ENCODE data around the gene MGAT4A.

MGAT4A gene

DNA sequence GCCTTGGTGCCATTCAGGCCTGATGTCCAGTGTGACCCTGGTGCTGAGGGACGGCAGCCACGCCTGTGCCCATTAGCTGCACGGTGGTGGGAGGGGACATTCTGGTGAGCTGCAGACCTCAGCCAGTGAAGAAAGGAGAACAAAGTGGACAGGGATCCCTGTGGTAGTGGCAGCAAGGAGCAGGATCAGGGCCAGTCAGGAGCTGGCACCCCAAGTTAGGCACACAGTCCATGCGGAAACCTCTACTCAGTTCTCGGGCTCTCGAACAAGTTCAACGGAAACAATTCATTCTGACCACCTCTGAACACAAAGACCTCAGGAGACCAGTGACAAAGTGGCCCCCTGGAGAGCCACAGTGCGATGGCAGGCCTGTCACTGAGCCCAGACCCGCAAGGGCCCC is 152.7 kb downstream of the MGAT4A start:
- TF ChIP-seq TEAD4 (IDR thresholded peaks at IDR 0.05) (no peak), EP300 (IDR thresholded peaks at IDR 0.05; ENCODE audit: borderline replicate concordance) (no peak), YY1 (IDR thresholded peaks at IDR 0.05; ENCODE audit: low read depth) (no peak), ZBTB7A (IDR thresholded peaks at IDR 0.05; ENCODE audit: low read depth) (no peak), MAX (IDR thresholded peaks at IDR 0.05) (no peak), CEBPB (IDR thresholded peaks at IDR 0.05) (no peak)

- TF ChIP-seq EP300 (IDR thresholded peaks at IDR 0.05; ENCODE audit: borderline replicate concordance) (no peak), USF1 (IDR thresholded peaks at IDR 0.05) (no peak), TEAD4 (IDR thresholded peaks at IDR 0.05) (no peak), CEBPB (IDR thresholded peaks at IDR 0.05) (no peak), ZBTB7A (IDR thresholded peaks at IDR 0.05; ENCODE audit: low read depth) (no peak), MAX (IDR thresholded peaks at IDR 0.05) (no peak)
Measured at GRCh38 chr2:98577313-98577712, 153.6 kb downstream of the MGAT4A start.

- TF ChIP-seq EP300 (IDR thresholded peaks at IDR 0.05; ENCODE audit: borderline replicate concordance) = no peak
- no peak for TF ChIP-seq RAD21 (IDR thresholded peaks at IDR 0.05; ENCODE audit: low read depth)
- TF ChIP-seq EGR1 (IDR thresholded peaks at IDR 0.05) = no peak
- no peak for TF ChIP-seq CEBPB (IDR thresholded peaks at IDR 0.05)
- no peak for TF ChIP-seq TCF12 (IDR thresholded peaks at IDR 0.05; ENCODE audit: low read depth)
- TF ChIP-seq, protein P1, sequence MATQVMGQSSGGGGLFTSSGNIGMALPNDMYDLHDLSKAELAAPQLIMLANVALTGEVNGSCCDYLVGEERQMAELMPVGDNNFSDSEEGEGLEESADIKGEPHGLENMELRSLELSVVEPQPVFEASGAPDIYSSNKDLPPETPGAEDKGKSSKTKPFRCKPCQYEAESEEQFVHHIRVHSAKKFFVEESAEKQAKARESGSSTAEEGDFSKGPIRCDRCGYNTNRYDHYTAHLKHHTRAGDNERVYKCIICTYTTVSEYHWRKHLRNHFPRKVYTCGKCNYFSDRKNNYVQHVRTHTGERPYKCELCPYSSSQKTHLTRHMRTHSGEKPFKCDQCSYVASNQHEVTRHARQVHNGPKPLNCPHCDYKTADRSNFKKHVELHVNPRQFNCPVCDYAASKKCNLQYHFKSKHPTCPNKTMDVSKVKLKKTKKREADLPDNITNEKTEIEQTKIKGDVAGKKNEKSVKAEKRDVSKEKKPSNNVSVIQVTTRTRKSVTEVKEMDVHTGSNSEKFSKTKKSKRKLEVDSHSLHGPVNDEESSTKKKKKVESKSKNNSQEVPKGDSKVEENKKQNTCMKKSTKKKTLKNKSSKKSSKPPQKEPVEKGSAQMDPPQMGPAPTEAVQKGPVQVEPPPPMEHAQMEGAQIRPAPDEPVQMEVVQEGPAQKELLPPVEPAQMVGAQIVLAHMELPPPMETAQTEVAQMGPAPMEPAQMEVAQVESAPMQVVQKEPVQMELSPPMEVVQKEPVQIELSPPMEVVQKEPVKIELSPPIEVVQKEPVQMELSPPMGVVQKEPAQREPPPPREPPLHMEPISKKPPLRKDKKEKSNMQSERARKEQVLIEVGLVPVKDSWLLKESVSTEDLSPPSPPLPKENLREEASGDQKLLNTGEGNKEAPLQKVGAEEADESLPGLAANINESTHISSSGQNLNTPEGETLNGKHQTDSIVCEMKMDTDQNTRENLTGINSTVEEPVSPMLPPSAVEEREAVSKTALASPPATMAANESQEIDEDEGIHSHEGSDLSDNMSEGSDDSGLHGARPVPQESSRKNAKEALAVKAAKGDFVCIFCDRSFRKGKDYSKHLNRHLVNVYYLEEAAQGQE (IDR thresholded peaks at IDR 0.05; ENCODE audit: low read depth) = no peak
- TF ChIP-seq FOXM1 (IDR thresholded peaks at IDR 0.05; ENCODE audit: borderline replicate concordance, low read depth) = no peak
- no peak for TF ChIP-seq USF1 (IDR thresholded peaks at IDR 0.05)
- no peak for TF ChIP-seq MAX (IDR thresholded peaks at IDR 0.05)
- TF ChIP-seq CREB1 (IDR thresholded peaks at IDR 0.05; ENCODE audit: low read depth) = no peak
- TF ChIP-seq NFIC (IDR thresholded peaks at IDR 0.05) = no peak
- TF ChIP-seq TEAD4 (IDR thresholded peaks at IDR 0.05) = no peak
- no peak for TF ChIP-seq TAF1 (IDR thresholded peaks at IDR 0.05; ENCODE audit: low read depth)
- no peak for TF ChIP-seq ZBTB7A (IDR thresholded peaks at IDR 0.05; ENCODE audit: low read depth)
- no peak for TF ChIP-seq YY1 (IDR thresholded peaks at IDR 0.05; ENCODE audit: low read depth)
Measured at GRCh38 chr2:98576666-98577312, 154.1 kb downstream of the MGAT4A start.

- TF ChIP-seq EGR1 (IDR thresholded peaks at IDR 0.05) = no peak
- no peak for TF ChIP-seq TCF12 (IDR thresholded peaks at IDR 0.05; ENCODE audit: low read depth)
- TF ChIP-seq EP300 (IDR thresholded peaks at IDR 0.05; ENCODE audit: borderline replicate concordance) = no peak
- no peak for TF ChIP-seq ZBTB7A (IDR thresholded peaks at IDR 0.05; ENCODE audit: low read depth)
- TF ChIP-seq TAF1 (IDR thresholded peaks at IDR 0.05; ENCODE audit: low read depth) = no peak
- no peak for TF ChIP-seq NFIC (IDR thresholded peaks at IDR 0.05)
- TF ChIP-seq TEAD4 (IDR thresholded peaks at IDR 0.05) = no peak
- no peak for TF ChIP-seq RAD21 (IDR thresholded peaks at IDR 0.05; ENCODE audit: low read depth)
- TF ChIP-seq, protein P1 (IDR thresholded peaks at IDR 0.05; ENCODE audit: low read depth) = no peak
- no peak for TF ChIP-seq YY1 (IDR thresholded peaks at IDR 0.05; ENCODE audit: low read depth)
- no peak for TF ChIP-seq FOXM1 (IDR thresholded peaks at IDR 0.05; ENCODE audit: borderline replicate concordance, low read depth)
- TF ChIP-seq CEBPB (IDR thresholded peaks at IDR 0.05) = no peak
- no peak for TF ChIP-seq USF1 (IDR thresholded peaks at IDR 0.05)
- TF ChIP-seq MAX (IDR thresholded peaks at IDR 0.05) = no peak
- no peak for TF ChIP-seq CREB1 (IDR thresholded peaks at IDR 0.05; ENCODE audit: low read depth)
Measured at GRCh38 chr2:98573426-98573825, 157.5 kb downstream of the MGAT4A start.

DNA sequence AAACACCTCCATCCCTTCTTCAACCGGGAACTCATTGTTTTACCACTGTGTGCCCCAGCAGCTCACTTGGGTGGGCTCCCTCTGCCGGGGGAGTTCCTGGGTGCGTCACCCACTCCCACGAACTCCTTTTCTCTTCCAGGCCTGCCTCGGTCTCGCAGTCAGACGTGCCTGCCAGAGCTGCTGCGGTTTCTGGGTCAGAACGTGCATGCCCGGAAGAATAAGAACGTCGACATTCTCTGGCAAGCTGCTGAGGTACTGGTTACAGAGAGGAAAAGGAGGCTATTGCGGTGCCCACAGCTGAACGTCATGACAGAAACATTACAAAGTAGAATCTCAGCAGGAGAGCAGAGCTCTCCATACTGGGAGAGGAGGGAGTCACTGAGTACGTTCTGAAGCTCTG is 158.3 kb downstream of the MGAT4A start:
- TF ChIP-seq TAF1 (IDR thresholded peaks at IDR 0.05; ENCODE audit: low read depth) (no peak), CEBPB (IDR thresholded peaks at IDR 0.05) (no peak), MAX (IDR thresholded peaks at IDR 0.05) (no peak), FOXM1 (IDR thresholded peaks at IDR 0.05; ENCODE audit: borderline replicate concordance, low read depth) (no peak), EP300 (IDR thresholded peaks at IDR 0.05; ENCODE audit: borderline replicate concordance) (no peak), YY1 (IDR thresholded peaks at IDR 0.05; ENCODE audit: low read depth) (no peak), TEAD4 (IDR thresholded peaks at IDR 0.05) (no peak)
